ENCODE measurements around the gene SH3RF1. TPM values are rescaled to one million over a fixed set of nuclear protein-coding genes. Genes with fewer than 3 reads are reported as not detected.

Gene SH3RF1
- total RNA-seq, 2 experiments from 2014 or later, result 0.34 TPM

DNA sequence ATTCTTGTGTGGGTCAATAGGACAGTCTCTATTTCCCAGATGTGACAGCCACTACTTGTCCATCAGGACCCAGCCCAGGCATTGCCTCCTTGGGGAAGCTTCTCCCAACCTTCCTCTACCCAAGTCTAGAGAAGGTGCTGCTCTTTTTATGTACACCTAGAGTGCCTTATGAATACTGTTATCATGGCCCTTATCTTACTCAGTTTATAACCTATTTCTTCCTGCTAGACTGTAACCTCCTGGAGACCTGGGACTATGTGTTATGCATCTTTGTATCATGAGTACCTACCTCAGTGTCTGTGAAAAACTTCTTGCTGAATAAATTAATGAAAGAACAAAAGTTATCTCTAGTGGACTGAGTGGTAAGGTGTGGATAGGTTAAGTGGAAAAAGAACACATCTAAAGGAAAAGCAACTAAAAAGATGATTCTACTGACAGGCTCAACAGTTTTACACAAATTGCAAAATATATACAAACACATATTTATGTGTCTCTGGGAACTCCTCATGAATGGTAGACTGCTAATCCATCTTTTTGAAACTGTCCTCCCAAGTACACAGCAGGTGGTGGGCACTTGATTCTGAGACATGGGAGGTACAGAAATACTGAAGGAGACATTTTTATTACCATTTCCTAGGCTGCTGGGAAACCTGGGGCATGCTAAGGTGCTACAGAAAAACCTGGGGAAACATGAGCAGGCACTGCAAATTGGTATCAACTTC is 106.6 kb downstream of the SH3RF1 start:
- ATAC-seq (no peak), DNase-seq (no peak)
- Mint-ChIP-seq H3K4me1 (ENCODE audit: low read depth) (peaks cover 6% of the 10 kb centered on the region), H3K9me3 (no peaks in the 10 kb centered on the region), H3K27ac (no peak overlapping the region), H3K27me3 (peaks cover 1% of the 10 kb centered on the region), H3K4me3 (no peak overlapping the region), H3K36me3 (ENCODE audit: low read depth) (no peaks in the 10 kb centered on the region)
- ChIA-PET CTCF (no interaction called here), POLR2A (no interaction called here)
- TF ChIP-seq, protein P1, sequence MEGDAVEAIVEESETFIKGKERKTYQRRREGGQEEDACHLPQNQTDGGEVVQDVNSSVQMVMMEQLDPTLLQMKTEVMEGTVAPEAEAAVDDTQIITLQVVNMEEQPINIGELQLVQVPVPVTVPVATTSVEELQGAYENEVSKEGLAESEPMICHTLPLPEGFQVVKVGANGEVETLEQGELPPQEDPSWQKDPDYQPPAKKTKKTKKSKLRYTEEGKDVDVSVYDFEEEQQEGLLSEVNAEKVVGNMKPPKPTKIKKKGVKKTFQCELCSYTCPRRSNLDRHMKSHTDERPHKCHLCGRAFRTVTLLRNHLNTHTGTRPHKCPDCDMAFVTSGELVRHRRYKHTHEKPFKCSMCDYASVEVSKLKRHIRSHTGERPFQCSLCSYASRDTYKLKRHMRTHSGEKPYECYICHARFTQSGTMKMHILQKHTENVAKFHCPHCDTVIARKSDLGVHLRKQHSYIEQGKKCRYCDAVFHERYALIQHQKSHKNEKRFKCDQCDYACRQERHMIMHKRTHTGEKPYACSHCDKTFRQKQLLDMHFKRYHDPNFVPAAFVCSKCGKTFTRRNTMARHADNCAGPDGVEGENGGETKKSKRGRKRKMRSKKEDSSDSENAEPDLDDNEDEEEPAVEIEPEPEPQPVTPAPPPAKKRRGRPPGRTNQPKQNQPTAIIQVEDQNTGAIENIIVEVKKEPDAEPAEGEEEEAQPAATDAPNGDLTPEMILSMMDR (IDR thresholded peaks at IDR 0.05), result no peak
- intact Hi-C loops (cut with micrococcal nuclease), result no loop called here

DNA sequence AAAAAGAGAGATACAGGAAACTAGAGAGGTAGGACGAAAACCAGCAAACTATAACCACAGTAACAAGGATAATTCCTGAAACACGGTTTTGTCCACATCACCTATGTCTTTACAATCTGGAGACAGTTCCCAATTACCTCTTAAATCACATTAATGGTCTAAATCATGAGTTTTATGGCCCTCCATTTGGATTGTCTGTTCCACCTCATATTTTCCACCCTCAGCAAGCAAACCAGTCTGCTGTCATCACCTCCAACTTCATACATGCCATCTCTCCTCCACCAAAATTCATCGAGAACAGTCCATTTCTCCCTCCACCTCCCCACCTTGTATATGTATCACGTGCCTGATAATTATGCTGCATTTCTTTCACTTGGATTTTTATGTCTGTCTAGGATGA is 107.3 kb downstream of the SH3RF1 start:
- Mint-ChIP-seq H3K36me3 (ENCODE audit: low read depth) (no peaks in the 10 kb centered on the region), H3K9me3 (no peaks in the 10 kb centered on the region), H3K4me1 (ENCODE audit: low read depth) (peaks cover 6% of the 10 kb centered on the region), H3K27me3 (peaks cover 1% of the 10 kb centered on the region), H3K27ac (no peak overlapping the region), H3K4me3 (no peak overlapping the region)
- no peak for ATAC-seq
- ChIA-PET POLR2A (no interaction called here), CTCF (no interaction called here)
- intact Hi-C loops (cut with micrococcal nuclease), result no loop called here
- DNase-seq, result no peak
- TF ChIP-seq, protein P1 (IDR thresholded peaks at IDR 0.05), result no peak

DNA sequence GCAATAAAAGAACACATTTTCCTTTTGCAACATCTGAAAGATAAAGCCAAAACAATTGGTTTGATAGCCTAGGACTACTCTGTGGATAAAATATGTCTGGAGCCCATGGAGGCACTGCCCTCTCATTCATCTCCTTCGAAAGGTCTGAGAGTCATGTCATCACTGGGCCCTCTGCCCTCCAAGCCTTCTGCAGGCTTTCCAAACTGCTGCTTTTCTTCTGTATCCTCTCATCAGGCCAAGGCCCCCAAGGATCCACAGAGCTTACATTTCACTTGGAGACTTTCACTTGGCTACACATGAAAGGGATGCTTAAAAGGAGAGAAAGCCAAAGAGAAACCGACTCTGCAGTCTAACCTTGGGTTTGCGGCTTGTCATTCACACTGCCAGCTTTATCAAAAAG is 109.9 kb downstream of the SH3RF1 start:
- POLR2A ChIA-PET, result no interaction called here
- H3K36me3 Mint-ChIP-seq (ENCODE audit: low read depth), result no peaks in the 10 kb centered on the region
- peaks cover 4% of the 10 kb centered on the region for H3K27me3 Mint-ChIP-seq
- CTCF ChIA-PET, result interaction anchor here (1.2 kb wide), 1 partner anchor 11 kb away, joined by 4 read pairs; no protein-coding TSS in a partner anchor
- DNase-seq (no peak), ATAC-seq (no peak)
- no peaks in the 10 kb centered on the region for H3K4me1 Mint-ChIP-seq (ENCODE audit: low read depth)
- intact Hi-C loops (cut with micrococcal nuclease), result no loop called here
- H3K9me3 Mint-ChIP-seq, result no peaks in the 10 kb centered on the region
- H3K4me3 Mint-ChIP-seq, result no peak overlapping the region
- H3K27ac Mint-ChIP-seq, result no peak overlapping the region
- TF ChIP-seq, protein P1 (IDR thresholded peaks at IDR 0.05), result no peak

DNA sequence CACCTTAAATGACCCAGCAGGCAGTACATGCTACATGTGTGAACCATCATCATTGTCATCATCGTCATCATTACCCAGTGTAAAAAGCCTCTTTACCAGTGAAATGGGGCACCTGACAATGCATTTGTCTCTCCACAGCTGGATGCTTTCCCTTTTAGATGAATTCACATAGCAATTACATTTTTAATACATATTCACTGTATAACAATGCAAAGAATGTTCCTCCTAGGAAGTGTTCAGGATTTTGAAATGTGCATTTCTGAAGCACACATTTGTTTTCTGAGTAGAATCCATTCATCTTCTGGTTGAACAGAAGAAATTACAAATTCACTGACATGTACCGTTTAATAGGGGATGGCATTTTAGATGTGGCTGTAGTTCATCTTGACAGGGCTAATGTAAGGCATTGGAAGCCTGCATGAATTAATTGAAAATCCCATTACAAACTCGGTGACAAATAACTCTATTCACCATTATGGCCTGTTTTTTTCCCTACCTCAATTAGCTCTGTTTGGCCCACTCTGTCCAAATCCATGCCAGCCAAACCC is 111.1 kb downstream of the SH3RF1 start:
- POLR2A ChIA-PET, result no interaction called here
- CTCF ChIA-PET, result interaction anchor here (0.6 kb wide), 1 partner anchor 157 kb away, joined by 3 read pairs; no protein-coding TSS in a partner anchor

DNA sequence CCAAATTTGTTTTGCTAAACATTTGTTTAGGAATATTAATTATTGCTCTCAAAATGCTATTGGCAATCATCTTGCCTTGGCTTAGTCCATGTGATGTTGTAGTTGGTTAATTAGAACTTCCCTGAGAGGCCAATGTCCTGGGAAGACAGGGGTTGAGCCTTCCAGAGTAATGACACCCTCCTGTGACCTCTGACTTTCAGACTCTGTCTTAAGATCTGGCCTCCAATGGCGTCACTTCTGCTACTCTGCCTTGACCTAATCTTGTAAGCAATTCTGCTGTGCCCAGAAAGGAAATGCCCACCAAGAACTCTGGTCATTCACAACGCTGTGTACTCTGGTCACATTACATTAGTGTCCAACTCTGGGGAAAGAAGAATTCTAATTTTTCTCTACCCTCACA is 111.9 kb downstream of the SH3RF1 start:
- ChIA-PET POLR2A (no interaction called here), CTCF (interaction anchor here (0.6 kb wide), 1 partner anchor 157 kb away, joined by 3 read pairs; no protein-coding TSS in a partner anchor)
- no peak overlapping the region for H3K4me3 Mint-ChIP-seq
- H3K9me3 Mint-ChIP-seq, result no peaks in the 10 kb centered on the region
- no peak overlapping the region for H3K27ac Mint-ChIP-seq
- TF ChIP-seq, protein P1 (IDR thresholded peaks at IDR 0.05), result no peak
- ATAC-seq, result no peak
- intact Hi-C loops (cut with micrococcal nuclease), result no loop called here
- H3K27me3 Mint-ChIP-seq, result peaks cover 4% of the 10 kb centered on the region
- H3K4me1 Mint-ChIP-seq (ENCODE audit: low read depth), result no peaks in the 10 kb centered on the region
- no peak for DNase-seq
- H3K36me3 Mint-ChIP-seq (ENCODE audit: low read depth), result no peaks in the 10 kb centered on the region

More for the DNA sequence above, 111.1 kb downstream of the SH3RF1 start:
- intact Hi-C loops (cut with micrococcal nuclease), result no loop called here
- ATAC-seq (no peak), DNase-seq (no peak)
- Mint-ChIP-seq H3K4me1 (ENCODE audit: low read depth) (no peaks in the 10 kb centered on the region), H3K27ac (no peak overlapping the region), H3K4me3 (no peak overlapping the region), H3K9me3 (no peaks in the 10 kb centered on the region), H3K36me3 (ENCODE audit: low read depth) (no peaks in the 10 kb centered on the region), H3K27me3 (peaks cover 4% of the 10 kb centered on the region)
- TF ChIP-seq, protein P1 (IDR thresholded peaks at IDR 0.05), result no peak

All from activated CD8-positive, alpha-beta T cell treated with anti-CD3 and anti-CD28 coated beads for 36 hours (primary cell).